Endometrial microvascular endothelial cells (primary cell): Measurements from ENCODE around the gene SPG7. TPM values are rescaled to one million over a fixed set of nuclear protein-coding genes. Genes with fewer than 3 reads are reported as not detected.

Experiments used
- in situ Hi-C: cut with HindIII; loops from 2 replicates; pipeline ENCODE4 v1.10.0; 2017; ENCODE audit warnings: low sequenced_read_pairs, low pct_unique_long_range_greater_than_20kb; ENCODE audit errors: inconsistent ontology term
- total RNA-seq: library from RNA; depleted of rRNA; stranded (reverse); fragments of >200 nt; gene quantifications from one replicate; pipeline ENCODE4 v1.2.3, GENCODE V29; 2015; ENCODE audit errors: inconsistent ontology term

Gene SPG7
- total RNA-seq, 1 donor from 2014 or later, result 67.8 TPM

GRCh38 chr16:89540557-89540956 is 32.4 kb downstream of the SPG7 start:
- in situ Hi-C loops, result no loop called here

- in situ Hi-C loops, result no loop called here
Measured at GRCh38 chr16:89541792-89542191, 33.6 kb downstream of the SPG7 start.

- in situ Hi-C loops, result no loop called here
Measured at GRCh38 chr16:89544113-89544512, 35.9 kb downstream of the SPG7 start.

- in situ Hi-C loops, result no loop called here
Measured at GRCh38 chr16:89544713-89545043, 36.5 kb downstream of the SPG7 start.

GRCh38 chr16:89545044-89545830 is 37.0 kb downstream of the SPG7 start:
- in situ Hi-C loops, result no loop called here

GRCh38 chr16:89545831-89546574 is 37.8 kb downstream of the SPG7 start:
- in situ Hi-C loops, result no loop called here

GRCh38 chr16:89546781-89547180 is 38.6 kb downstream of the SPG7 start:
- in situ Hi-C loops, result no loop called here

GRCh38 chr16:89547291-89547690 is 39.1 kb downstream of the SPG7 start:
- in situ Hi-C loops, result no loop called here

GRCh38 chr16:89547860-89548259 is 39.7 kb downstream of the SPG7 start:
- in situ Hi-C loops, result no loop called here

- in situ Hi-C loops, result no loop called here
Measured at GRCh38 chr16:89548344-89549006, 40.3 kb downstream of the SPG7 start.

- in situ Hi-C loops, result no loop called here
Measured at GRCh38 chr16:89549007-89549700, 41.0 kb downstream of the SPG7 start.

- in situ Hi-C loops, result no loop called here
Measured at GRCh38 chr16:89550421-89551007, 42.3 kb downstream of the SPG7 start.

GRCh38 chr16:89552329-89552728 is 44.1 kb downstream of the SPG7 start:
- in situ Hi-C loops, result no loop called here

- in situ Hi-C loops, result no loop called here
Measured at GRCh38 chr16:89552913-89553312, 44.7 kb downstream of the SPG7 start.

GRCh38 chr16:89553733-89554132 is 45.5 kb downstream of the SPG7 start:
- in situ Hi-C loops, result no loop called here

GRCh38 chr16:89554343-89554742 is 46.1 kb downstream of the SPG7 start:
- in situ Hi-C loops, result no loop called here

- in situ Hi-C loops, result no loop called here
Measured at GRCh38 chr16:89555265-89555664, 47.1 kb downstream of the SPG7 start.

GRCh38 chr16:89555780-89556179 is 47.6 kb downstream of the SPG7 start:
- in situ Hi-C loops, result no loop called here
